ENCODE results near the gene RBM33. TPM values are rescaled to one million over a fixed set of nuclear protein-coding genes. Genes with fewer than 3 reads are reported as not detected.

The RBM33 gene
- total RNA-seq, 2 donors from 2014 or later: 56.9 to 60.2 TPM

GRCh38 chr7:155793720-155794119 is 149.3 kb downstream of the RBM33 start:
- Histone ChIP-seq H3K4me3 (no peak overlapping the region), H3K9ac (ENCODE audit: low read depth in 2 of 2, low read length in 2 of 2) (no peak overlapping the region), H3K9me3 (no peaks in the 10 kb centered on the region), H3K27ac (no peak overlapping the region), H3K27me3 (no peaks in the 10 kb centered on the region), H3K4me1 (no peaks in the 10 kb centered on the region), H3K36me3 (no peaks in the 10 kb centered on the region)
- TF ChIP-seq CTCF (IDR thresholded peaks at IDR 0.05): no peak
- intact Hi-C loops (cut with DNase I): loop anchor here (10.0 kb wide), 1 partner anchor 1031 kb away; no protein-coding TSS in a partner anchor
- DNase-seq: no peak

- H3K27me3 ChIP-seq: no peaks in the 10 kb centered on the region
- H3K9ac ChIP-seq (ENCODE audit: low read depth in 2 of 2, low read length in 2 of 2): no peak overlapping the region
- no peak overlapping the region for H3K4me3 ChIP-seq
- intact Hi-C loops (cut with DNase I): loop anchor here (10.0 kb wide), 1 partner anchor 1031 kb away; no protein-coding TSS in a partner anchor
- no peaks in the 10 kb centered on the region for H3K4me1 ChIP-seq
- H3K9me3 ChIP-seq: no peaks in the 10 kb centered on the region
- TF ChIP-seq CTCF (IDR thresholded peaks at IDR 0.05): no peak
- no peak overlapping the region for H3K27ac ChIP-seq
- no peaks in the 10 kb centered on the region for H3K36me3 ChIP-seq
- DNase-seq: no peak
These were observed 149.7 kb downstream of the RBM33 start for GRCh38 chr7:155794196-155794595.

- no peaks in the 10 kb centered on the region for H3K9me3 ChIP-seq
- no peak overlapping the region for H3K4me3 ChIP-seq
- H3K9ac ChIP-seq (ENCODE audit: low read depth in 2 of 2, low read length in 2 of 2): no peak overlapping the region
- intact Hi-C loops (cut with DNase I): loop anchor here (5.0 to 10.0 kb wide), 3 partner anchors 677 to 1029 kb away; no protein-coding TSS in a partner anchor
- H3K27me3 ChIP-seq: no peaks in the 10 kb centered on the region
- no peaks in the 10 kb centered on the region for H3K4me1 ChIP-seq
- H3K36me3 ChIP-seq: no peaks in the 10 kb centered on the region
- no peak for DNase-seq
- no peak overlapping the region for H3K27ac ChIP-seq
- TF ChIP-seq CTCF (IDR thresholded peaks at IDR 0.05): no peak
These were observed 150.9 kb downstream of the RBM33 start for GRCh38 chr7:155795401-155795800.

DNA sequence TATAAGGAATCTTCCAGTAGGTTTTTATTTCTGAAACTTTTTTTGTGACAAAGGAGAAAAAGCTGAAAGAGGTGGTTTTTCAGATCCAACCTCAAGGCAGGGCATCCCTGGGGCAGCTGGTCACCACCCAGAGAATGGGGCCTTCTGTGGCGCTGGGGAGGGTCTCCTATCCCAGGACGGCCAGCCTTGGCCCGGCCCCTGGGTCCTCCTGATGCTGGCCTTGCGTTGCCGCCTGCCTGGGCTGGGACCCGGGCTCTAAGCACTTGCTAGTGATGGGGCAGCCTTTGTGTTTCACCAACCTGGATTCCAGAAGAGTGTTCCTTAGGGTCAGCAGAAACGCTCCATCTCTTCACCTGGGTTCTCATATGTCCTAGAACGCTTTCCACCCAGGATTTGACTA is 151.5 kb downstream of the RBM33 start:
- Histone ChIP-seq H3K27ac (no peak overlapping the region), H3K4me1 (no peaks in the 10 kb centered on the region), H3K27me3 (no peaks in the 10 kb centered on the region), H3K4me3 (no peak overlapping the region), H3K9ac (ENCODE audit: low read depth in 2 of 2, low read length in 2 of 2) (no peak overlapping the region), H3K36me3 (no peaks in the 10 kb centered on the region), H3K9me3 (no peaks in the 10 kb centered on the region)
- intact Hi-C loops (cut with DNase I): loop anchor here (5.0 to 10.0 kb wide), 3 partner anchors 676 to 1029 kb away; no protein-coding TSS in a partner anchor
- no peak for TF ChIP-seq CTCF (IDR thresholded peaks at IDR 0.05)
- DNase-seq: no peak

DNA sequence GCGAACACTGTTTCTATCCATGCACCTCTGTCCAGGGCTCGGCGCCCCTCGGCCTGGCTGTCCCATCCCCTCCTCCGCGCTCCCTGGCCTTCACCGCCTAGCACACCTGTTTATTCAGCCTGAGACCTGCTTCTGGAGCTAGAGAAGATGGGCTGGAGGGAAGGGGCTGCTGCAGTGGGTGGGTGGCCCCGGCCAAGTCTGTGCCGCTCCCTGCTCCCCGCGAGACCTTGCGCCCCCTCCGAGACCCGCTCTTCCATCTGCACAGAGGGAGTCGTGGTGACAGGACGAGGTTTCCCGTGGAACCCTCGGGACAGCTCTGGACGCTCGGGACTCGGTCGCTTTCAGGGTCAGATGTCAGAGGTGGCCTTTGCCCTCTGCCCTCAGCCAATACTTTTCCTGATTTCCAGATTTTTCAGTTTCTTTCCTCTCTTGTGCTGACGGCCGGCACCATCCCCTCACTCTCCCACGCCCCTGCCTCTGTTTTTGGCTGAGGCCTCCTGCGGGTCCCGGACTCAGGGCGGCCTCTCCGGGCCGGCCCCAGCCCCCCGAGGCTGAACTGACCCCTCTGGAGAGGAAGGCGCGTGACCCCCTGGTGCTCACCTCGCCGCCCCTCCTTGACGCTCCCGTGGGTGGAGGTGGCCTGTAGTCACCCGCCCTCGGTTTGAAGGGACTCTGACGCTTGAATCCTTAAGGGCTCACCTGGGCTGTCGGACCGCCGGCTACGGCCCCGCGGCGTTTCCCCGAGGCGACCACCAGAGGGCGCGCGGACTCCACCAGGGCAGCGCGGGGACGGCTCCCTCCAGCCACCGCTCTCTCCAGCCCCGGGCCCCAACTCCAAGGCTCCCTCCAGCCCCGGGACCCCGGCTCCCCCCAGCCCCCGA is 152.2 kb downstream of the RBM33 start:
- intact Hi-C loops (cut with DNase I): loop anchor here (5.0 to 10.0 kb wide), 3 partner anchors 676 to 1028 kb away; no protein-coding TSS in a partner anchor
- H3K27me3 ChIP-seq: no peaks in the 10 kb centered on the region

More for the DNA sequence above, 152.2 kb downstream of the RBM33 start:
- Histone ChIP-seq H3K9me3 (no peaks in the 10 kb centered on the region), H3K4me3 (no peak overlapping the region), H3K36me3 (no peaks in the 10 kb centered on the region), H3K9ac (ENCODE audit: low read depth in 2 of 2, low read length in 2 of 2) (peak overlapping the region in 1 of 2 donors; percentile 24), H3K4me1 (no peaks in the 10 kb centered on the region), H3K27ac (no peak overlapping the region)
- peak; percentile 63 for DNase-seq
- peak; percentile 82 for TF ChIP-seq CTCF (IDR thresholded peaks at IDR 0.05)
